HG02759 (cell line): ENCODE results near the gene PLBD2.
"Not testable (repeated sequence)": the region's sequence is repeated elsewhere in the genome, so short reads cannot be mapped to it uniquely, and the experiment has no call there.

Experiments used
- ATAC-seq: cut with Tn5 transposase; IDR thresholded peaks from one replicate; pipeline ENCODE4 v1.9.1; 2021; ENCODE audit warnings: mild to moderate bottlenecking, moderate library complexity; ENCODE audit not compliant: unreplicated experiment

The PLBD2 gene

GRCh38 chr12:113333877-113334785 lies 24.3 kb upstream of the PLBD2 start:
- ATAC-seq: peak; percentile 11

- peak; percentile 98 for ATAC-seq
These were observed 23.4 kb upstream of the PLBD2 start, which contains the start of gene SLC8B1 for GRCh38 chr12:113334786-113335539. Gene SLC8B1, minus strand, starts transcription at chr12:113335109. Its CDS starts 2,231 bp downstream, at chr12:113332878.

GRCh38 chr12:113339540-113339939 lies 18.8 kb upstream of the PLBD2 start:
- ATAC-seq: no peak

GRCh38 chr12:113340061-113340460 lies 18.3 kb upstream of the PLBD2 start:
- no peak for ATAC-seq

GRCh38 chr12:113341535-113341934 lies 16.9 kb upstream of the PLBD2 start:
- ATAC-seq: no peak

- ATAC-seq: no peak
These were observed 13.1 kb upstream of the PLBD2 start for GRCh38 chr12:113345318-113345717.

- no peak for ATAC-seq
These were observed 12.0 kb upstream of the PLBD2 start for GRCh38 chr12:113346353-113346752.

GRCh38 chr12:113347107-113347506 lies 11.3 kb upstream of the PLBD2 start:
- no peak for ATAC-seq

- ATAC-seq: no peak
These were observed 10.5 kb upstream of the PLBD2 start for GRCh38 chr12:113347892-113348291.

GRCh38 chr12:113348849-113349536 lies 9.4 kb upstream of the PLBD2 start:
- no peak for ATAC-seq

GRCh38 chr12:113351089-113351488 lies 7.3 kb upstream of the PLBD2 start:
- ATAC-seq: no peak

- not testable (repeated sequence) for ATAC-seq
These were observed 4.2 kb upstream of the PLBD2 start for GRCh38 chr12:113354192-113354591.

GRCh38 chr12:113359133-113359938 lies 949 bp downstream of the PLBD2 start:
- ATAC-seq: no peak

- no peak for ATAC-seq
These were observed 1.8 kb downstream of the PLBD2 start for GRCh38 chr12:113359939-113360748.

GRCh38 chr12:113361574-113362370 lies 3.4 kb downstream of the PLBD2 start:
- no peak for ATAC-seq

- no peak for ATAC-seq
These were observed 6.3 kb downstream of the PLBD2 start for GRCh38 chr12:113364698-113365097.

- ATAC-seq: no peak
These were observed 7.4 kb downstream of the PLBD2 start for GRCh38 chr12:113365639-113366395.

- no peak for ATAC-seq
These were observed 8.4 kb downstream of the PLBD2 start for GRCh38 chr12:113366827-113367226.
